Measurements from ENCODE around the gene DUSP9.

DNA sequence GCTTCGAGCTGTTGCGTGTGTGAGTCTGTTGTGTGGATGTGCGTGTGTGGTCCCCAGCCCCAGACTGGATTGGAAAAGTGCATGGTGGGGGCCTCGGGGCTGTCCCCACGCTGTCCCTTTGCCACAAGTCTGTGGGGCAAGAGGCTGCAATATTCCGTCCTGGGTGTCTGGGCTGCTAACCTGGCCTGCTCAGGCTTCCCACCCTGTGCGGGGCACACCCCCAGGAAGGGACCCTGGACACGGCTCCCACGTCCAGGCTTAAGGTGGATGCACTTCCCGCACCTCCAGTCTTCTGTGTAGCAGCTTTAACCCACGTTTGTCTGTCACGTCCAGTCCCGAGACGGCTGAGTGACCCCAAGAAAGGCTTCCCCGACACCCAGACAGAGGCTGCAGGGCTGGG is 49.1 kb downstream of the DUSP9 start:
- TF ChIP-seq, protein P1, sequence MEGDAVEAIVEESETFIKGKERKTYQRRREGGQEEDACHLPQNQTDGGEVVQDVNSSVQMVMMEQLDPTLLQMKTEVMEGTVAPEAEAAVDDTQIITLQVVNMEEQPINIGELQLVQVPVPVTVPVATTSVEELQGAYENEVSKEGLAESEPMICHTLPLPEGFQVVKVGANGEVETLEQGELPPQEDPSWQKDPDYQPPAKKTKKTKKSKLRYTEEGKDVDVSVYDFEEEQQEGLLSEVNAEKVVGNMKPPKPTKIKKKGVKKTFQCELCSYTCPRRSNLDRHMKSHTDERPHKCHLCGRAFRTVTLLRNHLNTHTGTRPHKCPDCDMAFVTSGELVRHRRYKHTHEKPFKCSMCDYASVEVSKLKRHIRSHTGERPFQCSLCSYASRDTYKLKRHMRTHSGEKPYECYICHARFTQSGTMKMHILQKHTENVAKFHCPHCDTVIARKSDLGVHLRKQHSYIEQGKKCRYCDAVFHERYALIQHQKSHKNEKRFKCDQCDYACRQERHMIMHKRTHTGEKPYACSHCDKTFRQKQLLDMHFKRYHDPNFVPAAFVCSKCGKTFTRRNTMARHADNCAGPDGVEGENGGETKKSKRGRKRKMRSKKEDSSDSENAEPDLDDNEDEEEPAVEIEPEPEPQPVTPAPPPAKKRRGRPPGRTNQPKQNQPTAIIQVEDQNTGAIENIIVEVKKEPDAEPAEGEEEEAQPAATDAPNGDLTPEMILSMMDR (IDR thresholded peaks at IDR 0.05), result no peak
- TF ChIP-seq POLR2A (IDR thresholded peaks at IDR 0.05), result no peak
